ENCODE results near the gene FAM210B. TPM values are rescaled to one million over a fixed set of nuclear protein-coding genes. Genes with fewer than 3 reads are reported as not detected.

FAM210B gene
- total RNA-seq, 3 donors from 2014 or later: 62.6 to 100.0 (median 80.8) TPM

DNA sequence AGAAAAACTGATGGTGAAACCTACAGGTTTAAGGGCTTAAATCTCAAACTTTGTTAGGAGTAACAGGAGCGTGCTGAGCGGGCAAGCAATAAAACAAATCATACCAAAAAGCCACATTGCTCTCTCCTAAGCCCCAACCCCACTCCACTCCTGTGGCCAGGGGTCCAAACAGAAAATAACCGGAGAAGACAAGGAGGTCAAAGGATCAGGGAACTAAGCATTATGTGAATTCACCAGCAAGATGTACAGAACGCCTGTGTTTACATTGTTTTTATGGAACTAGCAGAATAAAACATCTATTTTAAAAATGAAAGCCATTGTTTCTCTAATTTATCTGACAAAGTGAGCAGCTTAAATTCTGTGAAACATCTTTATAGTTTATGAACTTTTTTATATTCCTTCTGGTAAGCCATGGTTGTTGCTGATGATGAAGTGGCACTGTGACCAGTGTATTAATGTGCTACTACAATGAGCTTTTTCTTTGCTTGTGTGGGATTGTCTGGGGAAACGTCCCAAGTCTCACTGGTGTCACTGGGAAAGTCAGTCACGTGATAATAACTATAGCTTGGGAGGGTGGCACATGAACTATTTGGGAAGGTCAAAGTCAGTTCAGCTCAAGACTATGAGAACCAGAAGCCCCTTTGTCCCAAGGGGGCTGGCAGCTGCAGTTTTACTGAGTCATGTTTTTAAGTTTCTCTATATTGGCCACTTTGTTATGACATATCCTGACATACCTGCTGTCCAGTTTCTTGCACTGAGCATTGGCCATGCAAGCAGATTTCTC, 9.8 kb downstream of the FAM210B start:
- H3K9me3 ChIP-seq: no peaks in the 10 kb centered on the region
- intact Hi-C loops (cut with DNase I; ENCODE audit: low total_unique reads): no loop called here
- H3K36me3 ChIP-seq: no peaks in the 10 kb centered on the region

DNA sequence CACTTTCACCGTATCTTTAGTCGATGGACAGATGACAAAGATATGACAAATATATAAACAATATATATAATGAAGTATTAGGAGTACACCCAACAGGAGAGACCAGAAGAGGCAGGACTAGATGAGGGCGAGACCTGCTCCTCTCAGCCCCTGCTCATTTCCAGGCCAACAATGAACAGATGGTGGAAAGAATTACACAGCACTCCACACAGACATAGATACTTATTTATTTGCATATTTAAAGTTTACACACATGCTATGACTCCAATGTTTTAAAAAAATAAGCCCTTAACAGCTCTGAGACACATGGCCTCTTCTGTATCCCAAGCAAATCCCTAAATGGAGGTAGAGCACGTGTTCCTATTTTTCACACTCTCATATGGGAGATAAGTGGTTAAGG, 10.4 kb downstream of the FAM210B start:
- TF ChIP-seq POLR2A (IDR thresholded peaks at IDR 0.05): no peak
- TF ChIP-seq POLR2AphosphoS5 (IDR thresholded peaks at IDR 0.05): no peak
- Histone ChIP-seq H3K4me3 (no peak overlapping the region), H3K4me1 (no peaks in the 10 kb centered on the region), H3K9me3 (no peaks in the 10 kb centered on the region), H3K36me3 (no peaks in the 10 kb centered on the region), H3K27me3 (no peaks in the 10 kb centered on the region), H3K27ac (no peak overlapping the region)
- no peak for DNase-seq (ENCODE audit: low spot score in 2 of 2)
- intact Hi-C loops (cut with DNase I; ENCODE audit: low total_unique reads): no loop called here

More for the DNA sequence above, 9.8 kb downstream of the FAM210B start:
- Histone ChIP-seq H3K27me3 (no peaks in the 10 kb centered on the region), H3K4me1 (no peaks in the 10 kb centered on the region), H3K4me3 (no peak overlapping the region), H3K27ac (no peak overlapping the region)
- DNase-seq (ENCODE audit: low spot score in 2 of 2): no peak
- TF ChIP-seq POLR2AphosphoS5 (IDR thresholded peaks at IDR 0.05): no peak
- TF ChIP-seq POLR2A (IDR thresholded peaks at IDR 0.05): no peak
- TF ChIP-seq, protein P1, sequence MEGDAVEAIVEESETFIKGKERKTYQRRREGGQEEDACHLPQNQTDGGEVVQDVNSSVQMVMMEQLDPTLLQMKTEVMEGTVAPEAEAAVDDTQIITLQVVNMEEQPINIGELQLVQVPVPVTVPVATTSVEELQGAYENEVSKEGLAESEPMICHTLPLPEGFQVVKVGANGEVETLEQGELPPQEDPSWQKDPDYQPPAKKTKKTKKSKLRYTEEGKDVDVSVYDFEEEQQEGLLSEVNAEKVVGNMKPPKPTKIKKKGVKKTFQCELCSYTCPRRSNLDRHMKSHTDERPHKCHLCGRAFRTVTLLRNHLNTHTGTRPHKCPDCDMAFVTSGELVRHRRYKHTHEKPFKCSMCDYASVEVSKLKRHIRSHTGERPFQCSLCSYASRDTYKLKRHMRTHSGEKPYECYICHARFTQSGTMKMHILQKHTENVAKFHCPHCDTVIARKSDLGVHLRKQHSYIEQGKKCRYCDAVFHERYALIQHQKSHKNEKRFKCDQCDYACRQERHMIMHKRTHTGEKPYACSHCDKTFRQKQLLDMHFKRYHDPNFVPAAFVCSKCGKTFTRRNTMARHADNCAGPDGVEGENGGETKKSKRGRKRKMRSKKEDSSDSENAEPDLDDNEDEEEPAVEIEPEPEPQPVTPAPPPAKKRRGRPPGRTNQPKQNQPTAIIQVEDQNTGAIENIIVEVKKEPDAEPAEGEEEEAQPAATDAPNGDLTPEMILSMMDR (IDR thresholded peaks at IDR 0.05): no peak

DNA sequence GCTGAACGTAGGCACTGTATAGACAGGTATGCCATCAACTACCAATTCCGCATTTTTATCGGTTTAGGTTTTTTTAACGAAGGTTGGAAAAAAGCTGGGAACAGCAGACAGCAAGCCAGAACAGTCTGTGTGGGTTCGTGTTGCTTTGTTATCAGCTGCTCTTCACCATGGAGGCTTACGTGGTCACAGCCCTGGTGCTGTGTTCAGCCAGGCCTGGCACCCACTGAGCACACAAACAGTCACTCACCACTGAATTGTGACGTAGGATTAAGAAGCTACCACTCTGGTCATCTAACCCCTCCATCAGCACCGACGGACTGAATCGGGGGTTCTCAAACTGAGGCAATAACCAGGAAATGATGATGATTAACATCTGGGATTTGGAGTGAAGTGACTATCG, 13.2 kb downstream of the FAM210B start:
- Histone ChIP-seq H3K36me3 (no peaks in the 10 kb centered on the region), H3K4me1 (no peaks in the 10 kb centered on the region), H3K27ac (no peak overlapping the region), H3K27me3 (no peaks in the 10 kb centered on the region), H3K9me3 (no peaks in the 10 kb centered on the region), H3K4me3 (no peak overlapping the region)
- TF ChIP-seq, protein P1 (IDR thresholded peaks at IDR 0.05): no peak
- TF ChIP-seq POLR2AphosphoS5 (IDR thresholded peaks at IDR 0.05): no peak
- no peak for TF ChIP-seq POLR2A (IDR thresholded peaks at IDR 0.05)
- intact Hi-C loops (cut with DNase I; ENCODE audit: low total_unique reads): no loop called here
- no peak for DNase-seq (ENCODE audit: low spot score in 2 of 2)

DNA sequence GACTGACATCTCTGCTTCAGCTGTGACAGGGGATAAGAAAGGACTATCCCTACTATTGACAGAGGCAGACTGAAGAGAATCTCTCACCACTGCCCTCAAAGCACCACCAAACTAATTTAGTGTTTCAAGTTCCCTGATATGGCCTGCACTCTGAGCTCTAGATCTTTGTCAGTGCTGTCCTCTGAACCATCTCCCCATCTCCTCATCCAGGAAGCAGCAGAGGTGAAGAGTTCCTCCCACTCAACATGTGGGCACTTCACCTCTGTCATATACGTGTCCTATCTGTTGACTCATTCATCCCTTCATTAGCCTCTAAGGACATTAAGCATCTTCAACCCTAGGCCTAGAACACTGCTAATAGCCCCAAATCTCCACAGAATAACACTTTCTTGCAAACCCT, 14.1 kb downstream of the FAM210B start:
- TF ChIP-seq, protein P1 (IDR thresholded peaks at IDR 0.05): no peak
- no peak for TF ChIP-seq POLR2A (IDR thresholded peaks at IDR 0.05)
- TF ChIP-seq POLR2AphosphoS5 (IDR thresholded peaks at IDR 0.05): no peak
- no peak for DNase-seq (ENCODE audit: low spot score in 2 of 2)
- Histone ChIP-seq H3K27ac (no peak overlapping the region), H3K36me3 (no peaks in the 10 kb centered on the region), H3K4me3 (no peak overlapping the region), H3K27me3 (no peaks in the 10 kb centered on the region), H3K9me3 (no peaks in the 10 kb centered on the region), H3K4me1 (no peaks in the 10 kb centered on the region)
- intact Hi-C loops (cut with DNase I; ENCODE audit: low total_unique reads): no loop called here

DNA sequence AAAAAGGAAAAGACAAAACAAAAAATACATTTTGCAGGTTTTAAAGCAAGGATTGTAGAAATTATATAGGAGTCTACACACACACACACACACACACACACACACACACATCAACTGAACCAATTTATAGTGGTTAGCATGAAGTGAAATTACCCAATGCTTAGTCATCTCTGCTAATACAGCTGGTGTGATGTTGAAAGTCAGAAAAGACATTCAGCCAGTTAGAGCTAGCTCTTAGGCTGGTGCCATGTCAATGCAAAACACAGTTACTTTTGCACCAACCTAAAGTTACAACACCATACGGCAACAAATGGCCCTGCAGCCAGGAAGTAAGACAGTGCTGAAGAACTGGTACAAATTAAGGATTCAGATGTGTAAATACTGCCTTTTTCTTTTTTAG, 15.2 kb downstream of the FAM210B start:
- DNase-seq (ENCODE audit: low spot score in 2 of 2): no peak
- H3K27ac ChIP-seq: no peak overlapping the region
- intact Hi-C loops (cut with DNase I; ENCODE audit: low total_unique reads): no loop called here
- H3K9me3 ChIP-seq: no peaks in the 10 kb centered on the region
- no peaks in the 10 kb centered on the region for H3K27me3 ChIP-seq
- no peaks in the 10 kb centered on the region for H3K4me1 ChIP-seq
- TF ChIP-seq POLR2AphosphoS5 (IDR thresholded peaks at IDR 0.05) (no peak), POLR2A (IDR thresholded peaks at IDR 0.05) (no peak)
- TF ChIP-seq, protein P1 (IDR thresholded peaks at IDR 0.05): no peak
- H3K36me3 ChIP-seq: no peaks in the 10 kb centered on the region
- H3K4me3 ChIP-seq: no peak overlapping the region
